Tibial nerve (tissue), 4 donors: ENCODE measurements around the gene HAPSTR1. TPM values are rescaled to one million over a fixed set of nuclear protein-coding genes. Genes with fewer than 3 reads are reported as not detected.
"Not testable (repeated sequence)": the region's sequence is repeated elsewhere in the genome, so short reads cannot be mapped to it uniquely, and the experiment has no call there.

Source experiments
- DNase-seq, 2 donors: peaks; one replicate each; pipeline ENCODE4 v3.0.0-alpha.2; 2019; ENCODE audit warnings: low spot score in 2 of 2
- H3K27ac ChIP-seq, 4 donors: fragments of 200-600 bp; sonication (generic) in 3 of 4; one replicate each; pipeline ENCODE4 v1.5.1; 2017 to 2019; ENCODE audit warnings: mild to moderate bottlenecking in 1 of 4
- H3K27me3 ChIP-seq, 2 donors: fragments of 200-600 bp; sonication (generic) in 1 of 2; one replicate each; pipeline versions ENCODE4 v1.5.1 to v1.6.0; 2017 to 2019
- H3K36me3 ChIP-seq, 3 donors: fragments of 200-600 bp; sonication (generic); one replicate each; pipeline ENCODE4 v1.5.1; 2018 to 2019
- H3K4me1 ChIP-seq, 4 donors: fragments of 200-600 bp; sonication (generic) in 3 of 4; one replicate each; pipeline ENCODE4 v1.5.1; 2017 to 2019
- H3K4me3 ChIP-seq, 4 donors: fragments of 200-600 bp; sonication (generic) in 3 of 4; one replicate each; pipeline ENCODE4 v1.5.1; 2017 to 2019; ENCODE audit warnings: mild to moderate bottlenecking in 1 of 4, moderate library complexity in 1 of 4
- H3K9me3 ChIP-seq, 4 donors: fragments of 200-600 bp; sonication (generic) in 3 of 4; one replicate each; pipeline ENCODE4 v1.5.1; 2017 to 2019
- CTCF ChIP-seq, 5 experiments: fragments of 200-600 bp in 3 of 5; fragments of 450-650 bp in 2 of 5; sonication (generic) in 3 of 5; IDR thresholded peaks; one replicate each; pipeline ENCODE4 v1.5.1; 2016 to 2019; ENCODE audit warnings: antibody characterized with exemption in 5 of 5, mild to moderate bottlenecking in 3 of 5, moderate library complexity in 2 of 5
- EP300 ChIP-seq, 2 donors: sonication (generic); formaldehyde crosslinking; IDR thresholded peaks; one replicate each; pipeline ENCODE4 v1.6.1; 2017; ENCODE audit warnings: antibody characterized with exemption in 2 of 2, mild to moderate bottlenecking in 1 of 2
- POLR2A ChIP-seq, 2 donors: fragments of 450-650 bp; IDR thresholded peaks; one replicate each; pipeline ENCODE4 v1.6.1; 2017; ENCODE audit warnings: antibody characterized with exemption in 2 of 2, mild to moderate bottlenecking in 2 of 2, moderate library complexity in 2 of 2
- WGBS, 2 donors: methylation state at CpG; one replicate each; pipeline ENCODE4 v1.1.5; 2018; 5-methylcytosine and 5-hydroxymethylcytosine counted together
- total RNA-seq, 4 donors: library from RNA; depleted of rRNA; stranded (reverse); fragments of >200 nt; gene quantifications; one replicate each; pipeline ENCODE4 v1.1.0, GENCODE V29; 2016

HAPSTR1 gene
- total RNA-seq, 4 donors from 2014 or later, result 39.9 to 54.3 (median 50.6) TPM

- Histone ChIP-seq H3K9me3 (peaks cover 0 to 3% (median 0%) of the 10 kb centered on the region in 4 donors), H3K36me3 (no peaks in the 10 kb centered on the region), H3K27ac (no peak overlapping the region), H3K27me3 (no peaks in the 10 kb centered on the region), H3K4me3 (no peak overlapping the region), H3K4me1 (no peaks in the 10 kb centered on the region)
- TF ChIP-seq EP300 (IDR thresholded peaks at IDR 0.05) (no peak), CTCF (IDR thresholded peaks at IDR 0.05) (no peak), POLR2A (IDR thresholded peaks at IDR 0.05) (no peak)
- WGBS, 2 donors, result 93 to 94% methylated on average over 4 of the region's 4 CpGs
- DNase-seq, result no peak
These were observed 12.0 kb upstream of the HAPSTR1 start for GRCh38 chr16:9079430-9079812.

- Histone ChIP-seq H3K4me1 (no peaks in the 10 kb centered on the region), H3K4me3 (no peak overlapping the region), H3K27me3 (no peaks in the 10 kb centered on the region), H3K27ac (no peak overlapping the region), H3K36me3 (no peaks in the 10 kb centered on the region), H3K9me3 (peaks cover 0 to 3% (median 0%) of the 10 kb centered on the region in 4 donors)
- 27 to 31% methylated on average over 1 of the region's 1 CpG for WGBS, 2 donors
- TF ChIP-seq CTCF (IDR thresholded peaks at IDR 0.05) (no peak), EP300 (IDR thresholded peaks at IDR 0.05) (no peak)
- no peak for DNase-seq
These were observed 10.3 kb upstream of the HAPSTR1 start for GRCh38 chr16:9081158-9081557.

GRCh38 chr16:9081843-9082242, 9.6 kb upstream of the HAPSTR1 start:
- no peaks in the 10 kb centered on the region for H3K36me3 ChIP-seq
- TF ChIP-seq POLR2A (IDR thresholded peaks at IDR 0.05) (no peak), CTCF (IDR thresholded peaks at IDR 0.05) (no peak)
- no peak overlapping the region for H3K4me3 ChIP-seq
- WGBS, 2 donors, result 78 to 86% methylated on average over 6 of the region's 6 CpGs
- no peaks in the 10 kb centered on the region for H3K27me3 ChIP-seq
- no peak for DNase-seq
- no peak overlapping the region for H3K27ac ChIP-seq
- peaks cover 0 to 3% (median 0%) of the 10 kb centered on the region in 4 donors for H3K9me3 ChIP-seq
- H3K4me1 ChIP-seq, result no peaks in the 10 kb centered on the region

- no peak for DNase-seq
- WGBS, 2 donors, result 77 to 93% methylated on average over 7 of the region's 7 CpGs
- TF ChIP-seq POLR2A (IDR thresholded peaks at IDR 0.05) (no peak), EP300 (IDR thresholded peaks at IDR 0.05) (no peak), CTCF (IDR thresholded peaks at IDR 0.05) (no peak)
- Histone ChIP-seq H3K36me3 (no peaks in the 10 kb centered on the region), H3K27ac (no peak overlapping the region), H3K4me3 (no peak overlapping the region), H3K27me3 (no peaks in the 10 kb centered on the region), H3K9me3 (peaks cover 0 to 3% (median 0%) of the 10 kb centered on the region in 4 donors), H3K4me1 (no peaks in the 10 kb centered on the region)
These were observed 9.0 kb upstream of the HAPSTR1 start for GRCh38 chr16:9082422-9082821.

GRCh38 chr16:9087733-9088132, 3.7 kb upstream of the HAPSTR1 start:
- not testable (repeated sequence) for DNase-seq, H3K27ac ChIP-seq, H3K9me3 ChIP-seq, H3K4me1 ChIP-seq, H3K36me3 ChIP-seq, H3K4me3 ChIP-seq, H3K27me3 ChIP-seq
- WGBS, 2 donors, result 93 to 94% methylated on average over 7 of the region's 7 CpGs

- 89 to 91% methylated on average over 10 of the region's 10 CpGs for WGBS, 2 donors
- Histone ChIP-seq H3K27me3 (no peaks in the 10 kb centered on the region), H3K4me1 (peaks cover 0 to 18% (median 8%) of the 10 kb centered on the region in 4 donors), H3K36me3 (no peaks in the 10 kb centered on the region), H3K4me3 (no peak overlapping the region), H3K9me3 (no peaks in the 10 kb centered on the region), H3K27ac (no peak overlapping the region)
- TF ChIP-seq POLR2A (IDR thresholded peaks at IDR 0.05), result no peak
- no peak for TF ChIP-seq EP300 (IDR thresholded peaks at IDR 0.05)
- no peak for TF ChIP-seq CTCF (IDR thresholded peaks at IDR 0.05)
- DNase-seq, result no peak
These were observed 2.6 kb upstream of the HAPSTR1 start for GRCh38 chr16:9088848-9089247.
